Bone marrow (tissue), 2 donors: ENCODE data around the gene NIT1.
"Not testable (repeated sequence)": the region's sequence is repeated elsewhere in the genome, so short reads cannot be mapped to it uniquely, and the experiment has no call there.

Source experiments
- DNase-seq, 2 donors: peaks; one replicate each; lab custom pipeline; 2025; lab: John Stamatoyannopoulos, UW

NIT1 gene

DNA sequence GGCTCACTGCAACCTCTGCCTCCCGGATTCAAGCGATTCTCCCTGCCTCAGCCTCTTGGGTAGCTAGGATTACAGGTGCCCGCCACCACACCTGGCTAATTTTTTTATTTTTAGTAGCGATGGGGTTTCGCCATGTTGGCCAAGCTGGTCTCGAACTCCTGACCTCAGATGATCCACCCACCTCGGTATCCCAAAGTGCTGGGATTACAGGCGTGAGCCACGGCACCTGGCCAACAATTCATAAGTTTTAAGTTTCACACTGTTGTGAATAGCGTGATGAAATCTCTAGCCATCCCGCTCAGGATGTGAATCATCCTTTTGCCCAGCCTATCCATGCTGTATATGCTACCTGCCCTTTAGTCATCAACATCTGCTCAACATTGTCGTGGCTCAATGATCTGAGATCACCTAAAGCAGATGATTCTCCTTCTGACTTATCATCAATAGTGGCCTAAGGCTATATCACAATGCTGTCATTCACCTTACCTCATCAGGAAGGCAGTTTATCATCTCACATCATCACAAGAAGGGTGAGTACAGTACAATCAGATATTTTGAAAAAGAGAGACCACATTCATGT, 2.7 kb upstream of the NIT1 start:
- no peak for DNase-seq

DNA sequence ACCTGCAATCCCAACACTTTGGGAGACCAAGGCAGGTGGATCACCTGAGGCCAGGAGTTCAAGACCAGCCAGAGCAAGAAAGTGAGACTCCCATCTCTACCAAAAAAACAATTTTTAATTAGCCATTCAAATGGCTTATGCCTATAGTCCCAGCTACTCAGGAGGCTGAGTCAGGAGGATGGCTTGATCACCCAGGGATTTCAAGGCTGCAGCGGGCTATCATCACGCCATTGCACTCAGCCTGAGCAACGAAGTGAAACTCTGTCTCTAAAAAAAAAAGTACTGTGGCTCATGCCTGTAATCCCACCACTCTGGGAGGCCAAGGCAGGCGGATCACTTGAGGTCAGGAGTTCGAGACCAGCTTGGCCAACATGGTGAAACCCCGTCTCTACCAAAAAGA, 1.9 kb upstream of the NIT1 start:
- not testable (repeated sequence) for DNase-seq

GRCh38 chr1:161119092-161119903, 1.4 kb downstream of the NIT1 start:
- DNase-seq = no peak

DNA sequence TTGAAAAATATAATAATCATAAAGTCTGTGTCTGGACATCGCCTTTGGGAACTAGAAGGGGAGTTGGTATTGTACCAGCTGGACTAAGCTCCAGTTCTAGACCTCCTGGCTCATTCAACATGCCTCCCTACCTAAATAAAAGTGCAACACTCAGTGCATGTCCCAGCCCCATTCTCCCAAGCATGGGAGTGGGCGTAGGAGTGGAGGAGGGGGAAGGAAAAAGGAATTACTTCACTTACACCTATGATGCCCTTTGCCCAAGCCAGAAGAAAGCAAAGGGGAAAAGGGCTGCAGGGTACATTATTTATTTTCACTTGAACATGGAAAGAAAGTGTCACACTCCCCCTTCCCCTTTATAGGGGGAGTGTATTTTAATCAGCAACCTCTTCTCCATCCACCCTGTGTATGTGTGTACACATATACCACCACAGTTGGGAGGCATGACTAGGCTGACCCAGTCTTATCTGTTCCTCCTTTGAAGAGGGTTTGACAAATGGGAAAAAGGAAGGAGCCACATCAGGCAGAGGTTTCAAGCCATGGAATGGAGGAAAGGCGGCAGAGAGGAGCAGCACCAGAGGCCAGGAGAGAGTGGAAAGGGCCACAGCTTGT, 3.2 kb downstream of the NIT1 start:
- DNase-seq = no peak

DNA sequence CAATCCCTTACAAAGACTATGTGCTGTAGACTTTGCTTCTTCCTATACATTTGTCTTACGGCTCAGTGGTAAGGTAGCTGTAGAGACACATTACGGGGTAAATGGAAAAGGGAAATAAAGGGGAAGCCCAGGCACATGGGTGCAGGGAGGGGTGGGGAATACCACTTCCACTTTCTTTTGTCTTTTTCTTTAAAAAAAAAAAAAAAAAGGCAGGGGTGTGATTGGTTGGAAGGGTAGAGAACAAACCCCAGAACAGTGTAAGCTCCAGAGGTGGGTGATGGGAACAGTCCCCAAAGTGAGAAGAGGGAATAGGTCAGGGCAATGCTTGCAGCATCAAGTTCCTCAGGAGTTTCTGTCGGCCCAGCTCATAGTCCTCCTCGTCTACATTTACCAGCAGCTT, 3.9 kb downstream of the NIT1 start:
- DNase-seq = peak in 1 of 2 donors; percentile 5

GRCh38 chr1:161122967-161123366, 5.1 kb downstream of the NIT1 start:
- no peak for DNase-seq

DNA sequence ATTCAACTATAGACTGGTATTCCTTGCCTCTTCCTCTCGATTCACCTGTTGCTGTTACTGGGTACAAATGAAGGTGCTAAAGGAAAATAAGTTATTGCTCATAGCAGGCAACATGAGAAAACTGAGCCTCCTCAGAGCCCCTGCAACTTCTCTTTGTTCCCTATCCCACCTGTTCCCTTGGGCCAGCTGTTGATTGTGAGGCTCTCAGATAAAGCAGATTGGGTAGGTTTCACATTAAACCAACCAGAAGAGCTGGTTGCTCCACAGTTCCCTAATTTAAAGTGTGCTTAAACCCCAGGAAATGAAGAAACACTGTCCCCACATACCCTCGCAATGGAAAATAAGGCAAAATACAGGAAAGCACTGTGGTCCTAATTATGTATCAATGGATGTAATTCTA, 9.7 kb downstream of the NIT1 start:
- no peak for DNase-seq

GRCh38 chr1:161128591-161129420, 10.9 kb downstream of the NIT1 start:
- no peak for DNase-seq

DNA sequence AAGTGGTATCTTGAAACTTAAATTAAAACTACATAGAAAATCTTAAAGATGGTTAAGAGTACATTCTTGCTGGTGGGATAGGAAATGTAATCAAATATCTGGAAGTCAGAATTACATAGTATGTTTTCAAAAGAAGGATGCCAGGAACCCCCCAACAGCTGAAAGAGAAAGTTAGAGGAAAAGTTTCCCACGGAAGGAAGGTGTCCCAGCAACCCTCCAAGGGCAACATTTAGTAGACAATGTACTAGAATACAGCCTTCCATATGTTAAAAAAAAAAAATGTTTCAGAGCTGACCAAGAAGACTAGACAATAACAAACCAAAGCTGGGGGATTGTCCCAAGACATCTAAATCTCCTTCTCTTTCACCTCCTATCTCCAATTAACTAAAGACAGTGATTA, 12.4 kb downstream of the NIT1 start:
- DNase-seq = no peak

GRCh38 chr1:161131523-161132409, 13.9 kb downstream of the NIT1 start:
- DNase-seq = no peak

GRCh38 chr1:161132410-161133219, 14.7 kb downstream of the NIT1 start, which contains the start of gene DEDD:
Gene DEDD (minus strand): TSS chr1:161132667. CDS start chr1:161124462, 8,205 bp downstream.
- peak; percentile 83 to 97 for DNase-seq

DNA sequence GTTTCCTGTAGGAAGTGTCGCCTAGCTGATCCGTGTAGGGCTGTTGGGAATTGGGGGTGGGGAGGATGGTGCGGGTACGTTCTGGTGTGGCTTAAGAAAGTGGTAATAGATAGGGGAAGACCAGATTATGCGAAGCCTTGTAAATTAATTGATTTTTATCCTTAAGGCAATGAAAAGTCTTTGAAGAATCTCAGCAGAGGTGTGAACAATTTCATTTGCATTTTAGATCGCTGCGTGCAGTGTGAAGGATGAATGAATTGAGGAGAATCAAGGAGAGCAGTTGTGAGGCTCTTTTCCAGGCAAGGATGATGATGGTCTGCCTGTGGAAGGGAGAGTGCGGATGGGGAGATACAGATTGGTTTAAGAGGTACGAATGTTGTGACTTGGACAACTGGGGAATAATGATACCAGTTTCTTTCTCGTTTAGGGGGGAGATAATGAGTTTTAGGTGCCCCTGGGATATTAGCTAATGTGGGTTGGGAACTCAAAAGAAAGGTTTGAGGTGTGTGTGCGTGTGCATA, 15.4 kb downstream of the NIT1 start:
- no peak for DNase-seq

DNA sequence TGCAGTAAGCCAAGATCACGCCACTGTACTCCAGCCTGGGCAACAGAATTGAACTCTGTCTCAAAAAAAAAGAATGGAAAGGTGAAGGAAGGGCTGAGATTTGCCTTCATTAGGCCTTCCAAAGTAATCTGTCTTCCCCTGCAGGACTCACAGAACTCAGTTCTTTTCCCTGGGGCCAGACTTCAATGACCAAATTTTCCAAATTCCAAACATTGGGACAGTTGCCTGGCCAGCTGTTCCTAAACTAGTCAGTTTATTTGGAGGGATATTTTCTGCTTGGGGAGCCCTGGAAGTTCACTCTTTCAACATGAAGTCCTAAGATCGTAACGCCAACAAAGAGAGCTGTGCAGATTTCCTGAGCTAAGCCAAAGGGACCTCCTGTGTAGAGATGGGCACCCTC, 20.0 kb downstream of the NIT1 start:
- no peak for DNase-seq

- DNase-seq = no peak
These were observed 20.5 kb downstream of the NIT1 start for GRCh38 chr1:161138431-161138830.

GRCh38 chr1:161139766-161140165, 21.9 kb downstream of the NIT1 start:
- DNase-seq = peak in 1 of 2 donors; percentile 19

DNA sequence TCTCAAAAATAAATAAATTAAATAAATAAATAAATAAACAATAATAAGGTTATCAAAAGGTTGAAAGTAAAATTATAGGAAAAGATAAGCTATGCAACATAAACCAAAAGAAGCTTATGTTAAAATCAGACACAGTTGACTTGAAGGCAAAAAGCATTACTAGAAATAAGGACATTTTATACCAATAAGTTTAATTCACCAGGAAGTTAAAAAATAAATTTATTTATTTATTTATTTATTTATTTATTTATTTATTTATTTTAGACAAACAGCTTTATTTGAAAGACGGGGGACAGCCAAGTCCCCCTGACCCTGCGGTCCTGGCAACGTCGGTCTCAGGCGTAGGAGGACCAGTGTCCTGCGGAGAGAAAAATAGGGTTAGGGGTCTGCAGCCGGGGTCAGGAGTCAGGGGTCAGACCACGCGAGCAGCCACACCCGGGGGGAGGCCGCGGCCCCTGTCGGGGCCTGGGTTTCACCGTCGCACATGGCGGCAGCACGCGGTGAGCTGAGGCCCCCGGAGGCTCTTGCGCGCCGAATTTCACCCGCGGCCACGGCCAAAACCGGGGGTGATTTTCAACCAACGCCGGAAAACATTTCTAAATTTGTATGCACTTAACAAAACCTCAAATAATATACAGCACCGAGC, 23.0 kb downstream of the NIT1 start:
- no peak for DNase-seq

GRCh38 chr1:161145832-161146231, 27.9 kb downstream of the NIT1 start:
- no peak for DNase-seq

DNA sequence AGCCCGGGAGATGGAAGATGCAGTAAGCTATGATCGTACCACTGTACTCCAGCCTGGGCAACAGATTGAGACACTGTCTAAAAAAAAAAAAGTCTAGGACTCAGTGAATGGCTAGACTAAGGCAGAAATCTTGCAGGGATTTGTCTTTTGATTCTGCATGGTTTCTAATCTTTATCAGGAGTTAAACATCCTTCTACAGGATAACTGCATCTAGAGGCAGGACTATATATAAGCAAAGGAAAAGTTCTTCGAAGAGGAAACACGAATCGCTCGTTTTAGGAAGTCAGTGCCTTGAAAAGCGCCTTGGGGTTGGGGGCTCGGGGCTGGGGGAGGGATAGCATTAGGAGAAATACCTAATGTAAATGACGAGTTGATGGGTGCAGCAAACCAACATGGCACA, 35.3 kb downstream of the NIT1 start:
- no peak for DNase-seq

- peak; percentile 51 to 89 for DNase-seq
These were observed 35.9 kb downstream of the NIT1 start, which contains the start of gene UFC1 for GRCh38 chr1:161153682-161154337. Gene UFC1 (plus strand): TSS chr1:161153978. CDS start chr1:161153998, 20 bp downstream.
